HG03558 (cell line): Measurements from ENCODE around the gene MARK2.

Experiments
- ATAC-seq: cut with Tn5 transposase; IDR thresholded peaks from one replicate; pipeline ENCODE4 v1.9.1; 2021; ENCODE audit warnings: moderate number of reproducible peaks; ENCODE audit not compliant: unreplicated experiment; ENCODE audit errors: extremely low read depth

The MARK2 gene

GRCh38 chr11:63877658-63878241, 38.8 kb downstream of the MARK2 start:
- ATAC-seq, result no peak

DNA sequence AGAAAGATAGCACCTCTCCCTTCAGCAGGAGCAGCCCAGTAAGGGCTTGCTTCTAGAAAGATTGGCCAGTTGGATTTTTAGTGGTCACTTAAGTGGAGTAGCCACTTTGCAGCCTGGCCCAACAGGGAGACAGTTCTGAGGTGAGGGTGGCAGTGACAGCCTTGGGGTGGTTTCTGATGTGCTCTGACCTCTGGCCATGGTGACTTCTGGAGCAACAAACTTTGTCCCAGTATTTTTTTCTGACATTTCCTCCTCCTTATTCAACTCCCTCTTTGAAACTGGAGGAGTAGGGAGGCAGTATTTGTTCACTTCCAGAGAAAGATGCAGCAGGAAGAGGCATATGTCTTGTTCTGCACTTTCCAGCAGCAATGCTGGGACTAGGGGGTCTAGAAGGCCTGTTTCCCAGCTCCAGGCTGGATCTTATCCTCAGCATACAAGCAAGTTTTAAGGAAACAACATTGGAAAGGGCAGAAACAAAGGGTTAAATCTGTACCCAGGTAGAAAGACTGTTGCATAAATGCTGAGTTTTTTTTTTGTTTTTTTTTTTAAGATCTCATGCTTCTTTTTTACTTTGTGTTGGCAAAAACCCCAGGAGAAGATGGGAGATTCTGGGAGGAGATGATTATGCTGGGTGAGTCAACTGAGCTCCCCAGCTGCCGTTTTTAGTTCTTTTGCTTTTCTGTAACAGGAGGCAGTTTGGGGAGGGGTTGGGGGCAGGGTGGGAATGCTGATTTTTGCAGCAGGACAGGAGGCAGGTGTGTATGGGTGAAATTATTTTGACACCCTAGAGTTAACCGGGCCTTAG, 40.9 kb downstream of the MARK2 start:
- ATAC-seq, result no peak

- no peak for ATAC-seq
Observed at GRCh38 chr11:63880403-63880790, 41.5 kb downstream of the MARK2 start.

DNA sequence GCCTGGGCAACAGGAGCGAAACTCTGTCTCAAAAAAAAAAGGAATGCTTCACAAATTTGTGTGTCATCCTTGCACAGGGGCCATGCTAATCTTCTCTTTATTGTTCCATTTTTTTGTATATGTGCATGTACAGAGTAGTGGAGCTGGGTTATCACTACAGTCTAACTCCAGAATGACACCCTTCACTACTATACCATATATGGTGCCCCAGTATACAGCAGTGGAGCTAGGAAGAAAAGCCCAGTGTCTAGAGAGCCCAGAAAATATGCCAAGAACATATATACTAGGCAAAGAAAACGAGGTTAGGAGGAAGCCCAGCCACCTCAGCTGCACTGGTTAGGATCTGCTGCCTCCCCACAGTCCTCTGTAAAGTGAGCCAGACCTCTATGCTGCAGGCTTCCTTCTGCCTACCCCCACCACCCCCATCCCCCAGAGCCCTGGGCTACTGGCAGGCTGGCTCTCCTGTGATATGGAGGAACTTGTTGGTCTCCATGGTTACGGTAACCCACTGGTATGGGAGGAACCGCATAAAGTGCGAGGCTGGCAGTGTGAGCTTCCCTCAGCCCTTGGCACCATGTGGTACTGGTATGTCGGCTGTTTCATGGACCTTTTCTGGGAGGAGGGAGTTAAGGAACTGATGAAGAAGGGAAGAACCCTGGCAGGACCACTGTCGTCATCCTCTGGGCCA, 43.8 kb downstream of the MARK2 start:
- ATAC-seq, result no peak

DNA sequence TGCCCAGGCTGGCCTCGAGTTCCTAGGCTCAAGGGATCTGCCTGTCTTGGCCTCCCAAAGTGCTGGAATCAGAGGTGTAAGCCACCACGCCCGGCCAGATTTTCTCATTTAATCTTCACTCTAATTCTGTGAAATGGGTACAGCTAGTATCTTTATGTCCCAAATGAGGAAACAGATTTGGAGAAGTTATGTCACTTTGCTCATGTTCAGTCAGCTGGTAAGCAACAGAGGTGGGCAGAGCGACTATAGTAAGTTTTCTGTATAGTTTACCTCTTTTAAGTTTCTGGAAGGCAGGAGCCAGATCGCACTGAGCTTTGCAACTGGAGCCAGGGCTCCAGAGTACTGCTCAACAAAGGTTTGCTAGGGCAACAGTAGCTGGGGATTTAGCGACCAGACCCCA, 44.9 kb downstream of the MARK2 start:
- ATAC-seq, result no peak

- no peak for ATAC-seq
Observed at GRCh38 chr11:63884196-63884932, 45.5 kb downstream of the MARK2 start.

DNA sequence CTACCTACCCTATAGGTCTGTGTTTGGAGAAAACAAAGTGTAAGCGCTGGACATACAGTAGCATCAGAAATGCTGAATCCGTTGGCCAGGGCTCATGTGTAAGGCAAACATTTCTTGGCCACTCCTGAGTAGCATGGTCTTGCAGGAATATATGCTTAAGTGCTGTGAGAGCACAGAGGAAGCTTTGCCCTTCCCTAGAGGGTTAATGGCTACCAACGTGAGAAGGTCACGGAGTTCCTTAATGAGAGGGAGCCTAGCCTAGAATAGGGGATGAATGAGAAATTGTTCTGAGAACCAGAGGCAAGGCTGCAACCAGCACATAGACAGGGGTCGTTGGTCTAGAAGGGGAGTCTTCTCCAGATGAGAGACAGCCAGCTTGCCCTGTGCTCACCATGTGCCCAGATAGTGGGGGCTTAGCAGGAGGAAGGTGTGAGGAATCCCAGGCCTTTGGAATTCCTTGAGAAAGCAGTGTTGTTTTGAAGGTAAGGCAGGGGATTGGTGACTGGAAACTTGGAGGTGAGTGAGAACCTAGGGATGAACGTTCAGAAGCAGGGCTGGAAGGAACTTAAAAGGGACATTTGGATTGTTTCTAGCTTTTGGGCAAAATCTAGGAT, 48.6 kb downstream of the MARK2 start:
- ATAC-seq, result no peak

GRCh38 chr11:63888170-63889086, 49.5 kb downstream of the MARK2 start:
- ATAC-seq, result no peak

DNA sequence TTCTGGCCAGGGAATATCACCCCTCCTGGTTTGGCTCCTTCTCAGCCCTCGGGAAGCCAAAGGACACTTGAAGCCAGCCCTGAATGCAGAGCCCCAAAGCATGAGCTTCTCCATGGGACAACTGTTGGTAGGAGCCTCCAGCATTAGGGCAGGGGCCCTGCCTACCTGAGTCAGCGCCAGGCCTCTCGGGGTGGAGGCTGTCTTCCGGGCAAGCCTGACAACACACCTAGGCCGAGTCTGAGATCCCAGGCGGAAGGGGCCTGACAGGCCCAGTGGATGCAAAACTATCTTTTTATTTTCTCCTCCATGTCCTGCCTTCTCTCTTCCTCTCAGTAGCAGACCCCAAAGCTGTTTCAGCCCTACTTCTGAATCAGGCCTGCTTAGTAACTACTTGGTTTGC, 50.4 kb downstream of the MARK2 start:
- ATAC-seq, result no peak

DNA sequence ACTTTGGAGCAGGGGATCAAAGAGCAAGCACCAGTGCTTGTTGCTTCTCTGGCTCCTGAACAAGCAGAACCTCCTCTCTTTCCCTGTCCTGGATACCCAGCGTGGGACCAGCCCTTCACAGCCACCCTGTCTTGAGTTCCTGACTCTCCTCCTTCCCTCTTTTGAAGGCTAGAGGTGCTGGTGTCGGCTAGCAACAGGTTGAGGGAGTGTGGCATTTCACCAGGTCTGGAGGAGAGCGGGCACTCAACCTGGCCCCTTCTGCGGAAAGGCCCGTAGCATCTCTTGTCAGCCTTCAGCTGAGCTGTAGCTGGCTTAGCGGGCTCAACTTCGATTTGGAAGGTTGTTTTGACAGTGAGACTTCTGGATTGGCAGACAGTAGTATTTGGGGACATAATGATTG, 51.5 kb downstream of the MARK2 start:
- no peak for ATAC-seq

- ATAC-seq, result no peak
Observed at GRCh38 chr11:63892228-63892627, 53.3 kb downstream of the MARK2 start.

- no peak for ATAC-seq
Observed at GRCh38 chr11:63893355-63893754, 54.4 kb downstream of the MARK2 start.

DNA sequence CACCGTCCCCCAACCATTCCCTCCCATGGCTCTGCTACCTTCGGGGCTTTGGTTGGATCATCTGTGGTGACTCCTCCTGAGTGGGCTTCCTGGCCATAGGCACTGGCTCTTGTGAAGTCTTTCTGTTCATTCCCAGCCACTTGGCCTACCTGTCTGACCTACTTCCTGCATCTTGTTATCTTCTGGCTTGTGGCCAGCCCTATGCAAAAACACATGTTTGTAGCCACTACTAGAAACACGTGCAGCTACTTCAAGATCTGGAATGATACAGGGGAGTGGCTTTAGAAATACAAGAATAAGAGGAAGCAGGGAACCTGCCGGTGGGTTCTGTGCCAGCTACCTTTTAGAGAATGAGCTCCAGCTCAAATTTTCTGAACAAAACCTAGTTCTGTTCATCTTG, 57.2 kb downstream of the MARK2 start:
- no peak for ATAC-seq

DNA sequence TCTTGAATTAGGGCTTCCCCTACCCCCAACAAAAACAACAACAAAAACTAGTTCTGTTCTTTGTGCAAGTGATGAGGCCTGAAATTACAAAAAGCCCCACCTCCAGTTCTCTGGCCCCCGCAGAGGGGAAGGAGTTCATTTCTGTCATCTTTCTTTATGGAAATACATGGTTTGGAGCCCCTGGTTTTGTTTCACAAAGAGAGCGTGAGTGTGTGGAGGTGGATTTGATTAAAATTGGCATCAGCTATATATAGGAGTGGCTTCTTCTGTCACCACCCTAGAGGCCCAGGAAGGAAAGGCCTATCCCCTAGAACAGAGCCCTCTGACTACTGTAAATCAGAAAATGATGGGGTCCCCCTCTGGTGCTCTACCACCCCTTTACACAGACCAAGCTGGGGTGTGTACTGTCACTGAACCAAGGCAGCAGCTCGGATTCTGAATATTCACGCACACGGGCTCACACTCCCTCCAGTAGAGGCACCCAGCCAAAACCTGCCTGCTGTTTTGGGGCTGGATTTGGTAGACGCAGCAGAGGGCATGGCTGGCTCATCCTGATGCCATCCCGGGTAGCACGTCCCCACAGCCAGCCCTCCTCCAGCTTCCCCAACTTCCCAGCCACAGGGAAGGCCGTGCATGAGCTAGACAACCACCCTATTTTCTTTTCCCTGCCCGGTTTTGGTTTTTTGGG, 58.7 kb downstream of the MARK2 start:
- no peak for ATAC-seq

- no peak for ATAC-seq
Observed at GRCh38 chr11:63901660-63902059, 62.8 kb downstream of the MARK2 start.

- ATAC-seq, result no peak
Observed at GRCh38 chr11:63903884-63904283, 65.0 kb downstream of the MARK2 start.

DNA sequence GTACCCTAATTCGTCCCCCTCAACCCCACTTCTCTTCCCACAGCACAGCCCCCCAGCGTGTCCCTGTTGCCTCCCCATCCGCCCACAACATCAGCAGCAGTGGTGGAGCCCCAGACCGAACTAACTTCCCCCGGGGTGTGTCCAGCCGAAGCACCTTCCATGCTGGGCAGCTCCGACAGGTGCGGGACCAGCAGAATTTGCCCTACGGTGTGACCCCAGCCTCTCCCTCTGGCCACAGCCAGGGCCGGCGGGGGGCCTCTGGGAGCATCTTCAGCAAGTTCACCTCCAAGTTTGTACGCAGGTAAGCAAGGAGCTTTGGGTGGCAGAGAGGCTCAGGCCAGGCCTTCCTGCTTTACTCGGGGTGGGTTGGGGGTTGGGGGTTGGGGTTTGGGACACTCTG, 65.8 kb downstream of the MARK2 start:
- ATAC-seq, result no peak

- no peak for ATAC-seq
Observed at GRCh38 chr11:63905179-63905578, 66.3 kb downstream of the MARK2 start.

- no peak for ATAC-seq
Observed at GRCh38 chr11:63906087-63906486, 67.2 kb downstream of the MARK2 start.
